ENCODE data around the gene HIBADH. TPM values are rescaled to one million over a fixed set of nuclear protein-coding genes. Genes with fewer than 3 reads are reported as not detected.

The HIBADH gene
- total and polyA plus RNA-seq, 9 of the 15 experiments (the other 6 are each of a cell fraction or from before 2014, with no cell fraction given), result 10.7 to 67.8 (median 36.9) TPM

GRCh38 chr7:27533652-27534081 is 129.0 kb downstream of the HIBADH start:
- intact Hi-C loops (cut with micrococcal nuclease), result loop anchor here (10.0 kb wide), 1 partner anchor 61 kb away; no protein-coding TSS in a partner anchor
- POLR2A ChIA-PET, result no interaction called here
- H4K20me1 ChIP-seq (replicated peaks; ENCODE audit: control insufficient read depth, insufficient read depth, low read length), result no peaks in the 10 kb centered on the region
- no peak overlapping the region for H2AFZ ChIP-seq (ENCODE audit: low read depth, low read length)
- 70% methylated on average over 6 of the region's 6 CpGs for WGBS (ENCODE audit: insufficient coverage, low coverage, missing lambda C conversion rate)
- no TSS peak for BruUV-seq (replicated peaks)
- H3K27ac ChIP-seq (ENCODE audit: extremely low read depth, low read depth, low read length), result no peak overlapping the region
- in situ Hi-C loops (cut with MboI), result no loop called here
- CTCF ChIA-PET (ENCODE audit: low intra/inter-chr PET ratio), result no interaction called here
- FAIRE-seq (no peak), ATAC-seq (no peak), DNase-seq (ENCODE audit: extremely low read depth in 1 of 4, low spot score in 3 of 4) (no peak)
- H3K4me2 ChIP-seq (ENCODE audit: insufficient read depth, low read length), result no peak overlapping the region
- no peaks in the 10 kb centered on the region for H3K79me2 ChIP-seq (ENCODE audit: control insufficient read depth, insufficient read depth, low read length)
- no peak overlapping the region for H3K9ac ChIP-seq (ENCODE audit: insufficient read depth in 1 of 2, low read depth in 2 of 2, low read length in 2 of 2)
- H3K27me3 ChIP-seq (ENCODE audit: control insufficient read depth in 2 of 2, insufficient read depth in 2 of 2, low read length in 2 of 2), result no peaks in the 10 kb centered on the region
- H3K9me3 ChIP-seq (replicated peaks; ENCODE audit: control insufficient read depth, insufficient read depth, low read depth, low read length), result no peaks in the 10 kb centered on the region
- H3K4me1 ChIP-seq (replicated peaks in 1 of 2; ENCODE audit: control insufficient read depth in 2 of 2, insufficient read depth in 2 of 2, low read length in 2 of 2), result no peaks in the 10 kb centered on the region
- H3K36me3 ChIP-seq (ENCODE audit: control insufficient read depth, insufficient read depth, low read length), result peaks cover 19% of the 10 kb centered on the region; the same call in 2 of the 3 replicates
- no peaks in the 10 kb centered on the region for H3K9me1 ChIP-seq (ENCODE audit: control insufficient read depth, insufficient read depth, low read length)
- H3K4me3 ChIP-seq, result no peak overlapping the region
- TF ChIP-seq, protein P1, sequence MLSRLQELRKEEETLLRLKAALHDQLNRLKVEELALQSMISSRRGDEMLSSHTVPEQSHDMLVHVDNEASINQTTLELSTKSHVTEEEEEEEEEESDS (CRISPR knock-in tag; IDR thresholded peaks at IDR 0.05), result no peak
- TF ChIP-seq ZNF445 (CRISPR knock-in tag; IDR thresholded peaks at IDR 0.05; ENCODE audit: low read depth) (no peak), MEIS2 (IDR thresholded peaks at IDR 0.05; ENCODE audit: partially characterized antibody) (no peak), FOXK1 (CRISPR knock-in tag; IDR thresholded peaks at IDR 0.05; ENCODE audit: borderline replicate concordance) (no peak), RBM15 (IDR thresholded peaks at IDR 0.05; ENCODE audit: insufficient read depth, low read length) (no peak), MBD2 (IDR thresholded peaks at IDR 0.05; ENCODE audit: borderline replicate concordance, low read depth) (no peak), SMAD1 (IDR thresholded peaks at IDR 0.05; ENCODE audit: low read depth, low read length, partially characterized antibody) (no peak), ARNT (IDR thresholded peaks at IDR 0.05) (no peak), ZNF134 (CRISPR knock-in tag; conservative IDR thresholded peaks at IDR 0.05) (no peak), E2F3 (CRISPR knock-in tag; IDR thresholded peaks at IDR 0.05) (no peak), ASH1L (IDR thresholded peaks at IDR 0.05; ENCODE audit: borderline replicate concordance, low read depth, partially characterized antibody) (no peak), ZNF592 (IDR thresholded peaks at IDR 0.05) (no peak)
- TF ChIP-seq, protein P2, sequence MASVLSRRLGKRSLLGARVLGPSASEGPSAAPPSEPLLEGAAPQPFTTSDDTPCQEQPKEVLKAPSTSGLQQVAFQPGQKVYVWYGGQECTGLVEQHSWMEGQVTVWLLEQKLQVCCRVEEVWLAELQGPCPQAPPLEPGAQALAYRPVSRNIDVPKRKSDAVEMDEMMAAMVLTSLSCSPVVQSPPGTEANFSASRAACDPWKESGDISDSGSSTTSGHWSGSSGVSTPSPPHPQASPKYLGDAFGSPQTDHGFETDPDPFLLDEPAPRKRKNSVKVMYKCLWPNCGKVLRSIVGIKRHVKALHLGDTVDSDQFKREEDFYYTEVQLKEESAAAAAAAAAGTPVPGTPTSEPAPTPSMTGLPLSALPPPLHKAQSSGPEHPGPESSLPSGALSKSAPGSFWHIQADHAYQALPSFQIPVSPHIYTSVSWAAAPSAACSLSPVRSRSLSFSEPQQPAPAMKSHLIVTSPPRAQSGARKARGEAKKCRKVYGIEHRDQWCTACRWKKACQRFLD (CRISPR knock-in tag; IDR thresholded peaks at IDR 0.05), result no peak
